Measurements from ENCODE around the gene TIAM2.

GRCh38 chr6:155050311-155050710 lies 55.2 kb downstream of the TIAM2 start:
- TF ChIP-seq CTCF (IDR thresholded peaks at IDR 0.05) (no peak), POLR2A (IDR thresholded peaks at IDR 0.05) (no peak)

Measured in uterus (tissue), 2 donors.